Mesothelial cell of epicardium (in vitro differentiated cells): ENCODE measurements around the gene TSHB. TPM values are rescaled to one million over a fixed set of nuclear protein-coding genes. Genes with fewer than 3 reads are reported as not detected.
"Not testable (repeated sequence)": the region's sequence is repeated elsewhere in the genome, so short reads cannot be mapped to it uniquely, and the experiment has no call there.

Experiments used
- DNase-seq, 2 experiments: peaks; one replicate each; pipeline ENCODE4 v3.0.0; 2021; ENCODE audit warnings: low spot score in 2 of 2; ENCODE audit not compliant: unreplicated experiment in 2 of 2
- H3K27ac Mint-ChIP-seq: 2 replicates; pipeline ENCODE4 v1.8.0; 2021; ENCODE audit warnings: mixed read lengths
- H3K27me3 Mint-ChIP-seq: 2 replicates; pipeline ENCODE4 v1.8.0; 2021; ENCODE audit warnings: low read depth, mixed read lengths
- H3K36me3 Mint-ChIP-seq: 2 replicates; pipeline ENCODE4 v1.8.0; 2021; ENCODE audit warnings: mixed read lengths
- H3K4me1 Mint-ChIP-seq: 2 replicates; pipeline ENCODE4 v1.8.0; 2021; ENCODE audit warnings: mixed read lengths
- H3K4me3 Mint-ChIP-seq: 2 replicates; pipeline ENCODE4 v1.8.0; 2021; ENCODE audit warnings: mild to moderate bottlenecking, moderate library complexity, mixed read lengths
- H3K9me3 Mint-ChIP-seq: 2 replicates; pipeline ENCODE4 v1.8.0; 2021; ENCODE audit warnings: mixed read lengths
- CTCF ChIP-seq: fragments of 200-600 bp; sonication (generic); IDR thresholded peaks from one replicate; pipeline ENCODE4 v1.5.0; 2021; ENCODE audit warnings: antibody characterized with exemption; ENCODE audit not compliant: unreplicated experiment
- total RNA-seq: library from RNA; stranded (reverse); gene quantifications from 3 replicates; pipeline ENCODE4 v1.2.1, GENCODE V29; 2021

Gene TSHB
- total RNA-seq, 1 donor from 2014 or later, result not detected

GRCh38 chr1:115006191-115006590, 23.4 kb upstream of the TSHB start:
- Mint-ChIP-seq H3K9me3 (no peaks in the 10 kb centered on the region), H3K36me3 (no peaks in the 10 kb centered on the region), H3K27ac (no peak overlapping the region), H3K4me1 (no peaks in the 10 kb centered on the region), H3K27me3 (peaks cover 29% of the 10 kb centered on the region), H3K4me3 (no peak overlapping the region)
- TF ChIP-seq CTCF, result no peak
- no peak for DNase-seq

GRCh38 chr1:115012006-115012405, 17.6 kb upstream of the TSHB start:
- peaks cover 3% of the 10 kb centered on the region for H3K9me3 Mint-ChIP-seq
- DNase-seq, result no peak
- H3K27me3 Mint-ChIP-seq, result peaks cover 20% of the 10 kb centered on the region
- H3K4me1 Mint-ChIP-seq, result no peaks in the 10 kb centered on the region
- TF ChIP-seq CTCF, result no peak
- no peaks in the 10 kb centered on the region for H3K36me3 Mint-ChIP-seq
- H3K27ac Mint-ChIP-seq, result no peak overlapping the region
- H3K4me3 Mint-ChIP-seq, result no peak overlapping the region

- H3K36me3 Mint-ChIP-seq, result no peaks in the 10 kb centered on the region
- no peak overlapping the region for H3K4me3 Mint-ChIP-seq
- no peak overlapping the region for H3K27ac Mint-ChIP-seq
- no peaks in the 10 kb centered on the region for H3K4me1 Mint-ChIP-seq
- peaks cover 3% of the 10 kb centered on the region for H3K9me3 Mint-ChIP-seq
- no peak for TF ChIP-seq CTCF
- no peak for DNase-seq
- H3K27me3 Mint-ChIP-seq, result peaks cover 17% of the 10 kb centered on the region
Measured at GRCh38 chr1:115012434-115012833, 17.2 kb upstream of the TSHB start.

GRCh38 chr1:115013792-115014191, 15.8 kb upstream of the TSHB start:
- H3K4me3 Mint-ChIP-seq, result no peak overlapping the region
- H3K36me3 Mint-ChIP-seq, result no peaks in the 10 kb centered on the region
- TF ChIP-seq CTCF, result no peak
- no peak for DNase-seq
- H3K27ac Mint-ChIP-seq, result no peak overlapping the region
- H3K4me1 Mint-ChIP-seq, result no peaks in the 10 kb centered on the region
- peaks cover 8% of the 10 kb centered on the region for H3K9me3 Mint-ChIP-seq
- H3K27me3 Mint-ChIP-seq, result peaks cover 14% of the 10 kb centered on the region

- not testable (repeated sequence) for DNase-seq, H3K27ac Mint-ChIP-seq, H3K4me1 Mint-ChIP-seq, H3K36me3 Mint-ChIP-seq, H3K9me3 Mint-ChIP-seq, H3K4me3 Mint-ChIP-seq
- H3K27me3 Mint-ChIP-seq, result peaks cover 18% of the 10 kb centered on the region
Measured at GRCh38 chr1:115019549-115019948, 10.1 kb upstream of the TSHB start.

- Mint-ChIP-seq H3K36me3 (no peaks in the 10 kb centered on the region), H3K9me3 (peaks cover 6% of the 10 kb centered on the region), H3K4me3 (no peak overlapping the region), H3K27ac (no peak overlapping the region), H3K27me3 (peaks cover 18% of the 10 kb centered on the region), H3K4me1 (no peaks in the 10 kb centered on the region)
- DNase-seq, result no peak
- TF ChIP-seq CTCF, result no peak
Measured at GRCh38 chr1:115021145-115021544, 8.5 kb upstream of the TSHB start.
